A549 (cell line): ENCODE data around the gene TACC2.

Source experiments
- CHD2 ChIP-seq: fragments of 150-350 bp; IDR thresholded peaks from 2 replicates; pipeline ENCODE4 v1.6.1; 2014; ENCODE audit warnings: low read length; ENCODE audit not compliant: partially characterized antibody
- EP300 ChIP-seq, 2 experiments: fragments of >200 bp; sonication (Bioruptor Twin); formaldehyde crosslinking; IDR thresholded peaks; 2 replicates in 1 of 2; 3 replicates in 1 of 2; pipeline ENCODE4 v1.6.1; 2016 to 2017
- JUN ChIP-seq, 2 experiments: fragments of >200 bp; sonication (Bioruptor Twin); formaldehyde crosslinking; IDR thresholded peaks; 2 replicates in 1 of 2; 3 replicates in 1 of 2; pipeline ENCODE4 v1.6.1; 2016 to 2017
- JUNB ChIP-seq: fragments of >200 bp; sonication (Bioruptor Twin); formaldehyde crosslinking; IDR thresholded peaks from 2 replicates; pipeline ENCODE4 v1.6.1; 2016
- MAZ ChIP-seq: fragments of 150-350 bp; IDR thresholded peaks from 2 replicates; pipeline ENCODE4 v1.6.1; 2014; ENCODE audit warnings: antibody characterized with exemption, low read depth, low read length, borderline replicate concordance
- RNF2 ChIP-seq: fragments of 200-600 bp; sonication (generic); IDR thresholded peaks from 2 replicates; pipeline ENCODE4 v1.6.1; 2016; ENCODE audit warnings: low read depth, mild to moderate bottlenecking, antibody characterized with exemption, moderate library complexity, borderline replicate concordance
- SMC3 ChIP-seq: fragments of >200 bp; sonication (Bioruptor Twin); formaldehyde crosslinking; IDR thresholded peaks from 3 replicates; pipeline ENCODE4 v1.6.1; 2018; ENCODE audit warnings: inconsistent platforms
- TF ChIP-seq, protein P1 (sequence below): fragments of >200 bp; sonication (Bioruptor Twin); formaldehyde crosslinking; IDR thresholded peaks from 3 replicates; pipeline ENCODE4 v1.5.1; 2016
- TF ChIP-seq, protein P2 (sequence below): IDR thresholded peaks from 2 replicates; pipeline ENCODE4 v1.6.1; 2012; ENCODE audit warnings: low read depth, borderline replicate concordance
- TF ChIP-seq, protein P3 (sequence below): IDR thresholded peaks from 2 replicates; pipeline ENCODE4 v1.6.1; 2012
- TF ChIP-seq, protein P4 (sequence below): fragments of >200 bp; sonication (Bioruptor Twin); formaldehyde crosslinking; IDR thresholded peaks from 2 replicates; pipeline ENCODE4 v1.6.1; 2016

DNA sequence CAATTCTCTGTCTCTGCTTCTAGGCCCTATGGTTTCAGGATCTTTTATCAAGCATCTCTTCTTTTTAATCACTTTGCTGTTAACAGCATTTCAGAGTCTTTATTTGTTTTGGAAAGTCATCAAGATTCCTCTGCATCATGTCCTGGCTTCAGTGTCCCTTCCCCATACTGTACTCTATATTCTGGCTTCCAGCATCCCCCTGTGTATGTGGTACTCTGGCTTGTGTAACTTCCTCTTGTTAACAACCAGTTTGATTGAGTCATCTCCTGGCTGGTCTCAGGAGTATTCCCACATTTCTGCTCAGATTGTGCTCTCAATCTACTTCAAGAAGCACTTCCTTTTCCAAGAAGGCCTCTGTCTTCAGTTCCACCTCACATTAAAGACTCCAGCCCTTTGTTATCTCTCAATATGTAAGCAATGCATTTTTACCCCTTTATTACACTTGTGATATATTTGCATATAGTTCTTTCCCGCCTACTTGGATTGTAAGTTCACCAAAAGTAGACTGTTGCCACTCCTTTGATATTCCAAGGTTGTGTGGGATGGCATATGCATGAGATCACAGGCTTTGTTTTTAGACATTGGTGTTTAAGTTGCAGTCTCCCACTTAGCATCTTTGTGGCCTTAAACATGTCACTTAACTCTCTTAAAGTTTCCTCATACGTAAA is 46.1 kb upstream of the TACC2 start:
- TF ChIP-seq JUNB (no peak), CHD2 (no peak), RNF2 (no peak), SMC3 (0 out of 3 replicates have a peak, but pooled peaks have one; percentile 13), JUN (IDR thresholded peaks at IDR 0.05) (0 out of 5 replicates have a peak, but pooled peaks of 1 of the 2 experiments have one; percentile 33), MAZ (no peak), EP300 (IDR thresholded peaks at IDR 0.05) (no peak)
- TF ChIP-seq, protein P1, sequence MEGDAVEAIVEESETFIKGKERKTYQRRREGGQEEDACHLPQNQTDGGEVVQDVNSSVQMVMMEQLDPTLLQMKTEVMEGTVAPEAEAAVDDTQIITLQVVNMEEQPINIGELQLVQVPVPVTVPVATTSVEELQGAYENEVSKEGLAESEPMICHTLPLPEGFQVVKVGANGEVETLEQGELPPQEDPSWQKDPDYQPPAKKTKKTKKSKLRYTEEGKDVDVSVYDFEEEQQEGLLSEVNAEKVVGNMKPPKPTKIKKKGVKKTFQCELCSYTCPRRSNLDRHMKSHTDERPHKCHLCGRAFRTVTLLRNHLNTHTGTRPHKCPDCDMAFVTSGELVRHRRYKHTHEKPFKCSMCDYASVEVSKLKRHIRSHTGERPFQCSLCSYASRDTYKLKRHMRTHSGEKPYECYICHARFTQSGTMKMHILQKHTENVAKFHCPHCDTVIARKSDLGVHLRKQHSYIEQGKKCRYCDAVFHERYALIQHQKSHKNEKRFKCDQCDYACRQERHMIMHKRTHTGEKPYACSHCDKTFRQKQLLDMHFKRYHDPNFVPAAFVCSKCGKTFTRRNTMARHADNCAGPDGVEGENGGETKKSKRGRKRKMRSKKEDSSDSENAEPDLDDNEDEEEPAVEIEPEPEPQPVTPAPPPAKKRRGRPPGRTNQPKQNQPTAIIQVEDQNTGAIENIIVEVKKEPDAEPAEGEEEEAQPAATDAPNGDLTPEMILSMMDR, result no peak
- TF ChIP-seq, protein P2, sequence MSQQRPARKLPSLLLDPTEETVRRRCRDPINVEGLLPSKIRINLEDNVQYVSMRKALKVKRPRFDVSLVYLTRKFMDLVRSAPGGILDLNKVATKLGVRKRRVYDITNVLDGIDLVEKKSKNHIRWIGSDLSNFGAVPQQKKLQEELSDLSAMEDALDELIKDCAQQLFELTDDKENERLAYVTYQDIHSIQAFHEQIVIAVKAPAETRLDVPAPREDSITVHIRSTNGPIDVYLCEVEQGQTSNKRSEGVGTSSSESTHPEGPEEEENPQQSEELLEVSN, result no peak
- TF ChIP-seq, protein P3, sequence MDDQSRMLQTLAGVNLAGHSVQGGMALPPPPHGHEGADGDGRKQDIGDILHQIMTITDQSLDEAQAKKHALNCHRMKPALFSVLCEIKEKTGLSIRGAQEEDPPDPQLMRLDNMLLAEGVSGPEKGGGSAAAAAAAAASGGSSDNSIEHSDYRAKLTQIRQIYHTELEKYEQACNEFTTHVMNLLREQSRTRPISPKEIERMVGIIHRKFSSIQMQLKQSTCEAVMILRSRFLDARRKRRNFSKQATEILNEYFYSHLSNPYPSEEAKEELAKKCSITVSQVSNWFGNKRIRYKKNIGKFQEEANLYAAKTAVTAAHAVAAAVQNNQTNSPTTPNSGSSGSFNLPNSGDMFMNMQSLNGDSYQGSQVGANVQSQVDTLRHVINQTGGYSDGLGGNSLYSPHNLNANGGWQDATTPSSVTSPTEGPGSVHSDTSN, result no peak
- TF ChIP-seq, protein P4, sequence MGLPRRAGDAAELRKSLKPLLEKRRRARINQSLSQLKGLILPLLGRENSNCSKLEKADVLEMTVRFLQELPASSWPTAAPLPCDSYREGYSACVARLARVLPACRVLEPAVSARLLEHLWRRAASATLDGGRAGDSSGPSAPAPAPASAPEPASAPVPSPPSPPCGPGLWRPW, result no peak
